ENCODE data around the gene GRID1.

Gene GRID1

DNA sequence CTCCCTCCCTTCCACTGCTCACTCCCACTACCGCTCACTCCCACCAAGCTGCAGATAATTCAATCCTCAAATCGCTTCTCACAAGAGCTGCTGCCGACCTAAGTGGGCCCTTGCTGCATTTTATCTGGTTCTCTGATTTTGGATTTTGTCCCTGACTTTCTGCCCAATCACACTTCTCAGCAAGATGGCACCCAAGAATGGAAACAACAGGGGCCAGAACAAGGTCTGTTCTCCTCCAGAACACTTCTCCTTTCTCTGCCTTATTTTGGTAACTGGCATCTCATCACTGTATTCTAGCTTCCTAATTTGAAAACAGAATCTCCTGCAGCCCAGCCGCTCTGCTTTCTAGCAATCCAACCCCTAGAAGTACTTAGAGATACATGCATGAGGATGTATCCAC lies 172.8 kb downstream of the GRID1 start:
- no peaks in the 10 kb centered on the region for H3K9me3 ChIP-seq (ENCODE audit: insufficient read depth, low read length)

DNA sequence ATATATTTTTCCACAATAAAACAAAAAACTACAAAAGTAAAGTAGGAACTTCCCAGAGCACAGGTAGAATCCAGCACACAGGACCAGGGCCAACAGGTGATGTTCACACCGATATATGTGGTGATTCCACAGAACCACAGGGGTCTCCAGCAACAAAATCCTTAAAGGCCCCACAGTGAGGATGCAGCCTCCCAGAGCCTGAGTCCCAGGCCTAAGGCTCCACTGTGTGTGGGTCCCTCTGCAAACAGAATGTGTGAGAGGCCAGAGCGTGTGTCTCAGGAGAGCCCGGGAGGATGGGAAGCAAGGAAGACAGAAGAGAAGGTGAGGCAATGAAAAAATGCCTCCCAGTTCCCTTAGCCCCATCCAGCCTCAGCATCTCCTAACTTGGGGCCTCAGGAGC lies 173.9 kb downstream of the GRID1 start:
- Histone ChIP-seq H3K9ac (ENCODE audit: insufficient read length, low read depth) (no peak overlapping the region), H3K9me3 (ENCODE audit: insufficient read depth, low read length) (no peaks in the 10 kb centered on the region), H3K4me1 (ENCODE audit: insufficient read depth, insufficient read length) (no peaks in the 10 kb centered on the region), H3K36me3 (ENCODE audit: insufficient read depth, insufficient read length, low read length) (no peaks in the 10 kb centered on the region), H3K27me3 (ENCODE audit: insufficient read depth, insufficient read length) (no peaks in the 10 kb centered on the region), H3K4me3 (ENCODE audit: insufficient read length, low read depth) (no peak overlapping the region)
- no peak for TF ChIP-seq SUZ12 (IDR thresholded peaks at IDR 0.05; ENCODE audit: extremely low read depth, insufficient read depth, insufficient read length)
- TF ChIP-seq YY1 (IDR thresholded peaks at IDR 0.05; ENCODE audit: insufficient read depth, insufficient read length), result no peak
- TF ChIP-seq ZNF274 (IDR thresholded peaks at IDR 0.05; ENCODE audit: low read depth, low read length), result no peak
- DNase-seq (ENCODE audit: low read depth, low spot score), result no peak

More for the DNA sequence above, 172.8 kb downstream of the GRID1 start:
- no peak for DNase-seq (ENCODE audit: low read depth, low spot score)
- no peak overlapping the region for H3K9ac ChIP-seq (ENCODE audit: insufficient read length, low read depth)
- no peaks in the 10 kb centered on the region for H3K27me3 ChIP-seq (ENCODE audit: insufficient read depth, insufficient read length)
- no peak overlapping the region for H3K4me3 ChIP-seq (ENCODE audit: insufficient read length, low read depth)
- no peak for TF ChIP-seq ZNF274 (IDR thresholded peaks at IDR 0.05; ENCODE audit: low read depth, low read length)
- TF ChIP-seq YY1 (IDR thresholded peaks at IDR 0.05; ENCODE audit: insufficient read depth, insufficient read length), result no peak
- TF ChIP-seq SUZ12 (IDR thresholded peaks at IDR 0.05; ENCODE audit: extremely low read depth, insufficient read depth, insufficient read length), result no peak
- H3K4me1 ChIP-seq (ENCODE audit: insufficient read depth, insufficient read length), result no peaks in the 10 kb centered on the region
- H3K36me3 ChIP-seq (ENCODE audit: insufficient read depth, insufficient read length, low read length), result no peaks in the 10 kb centered on the region

DNA sequence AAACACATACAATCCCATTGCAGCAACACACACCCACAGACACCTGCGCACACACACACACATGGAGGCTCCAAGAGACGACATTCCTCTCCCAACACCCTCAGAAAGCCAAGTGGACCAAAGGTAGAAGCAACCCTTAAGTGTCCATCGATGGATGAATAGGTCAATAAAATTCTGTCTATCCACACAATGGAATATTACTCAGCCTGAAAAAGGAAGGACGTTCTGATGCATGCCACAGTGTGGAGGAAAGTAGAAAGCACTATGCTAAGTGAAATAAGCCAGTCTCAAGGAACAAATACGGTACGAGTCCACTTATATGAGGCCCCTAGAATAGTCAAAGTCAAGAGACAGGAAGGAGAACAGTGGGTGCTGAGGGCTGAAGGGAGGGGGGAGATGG lies 174.4 kb downstream of the GRID1 start:
- Histone ChIP-seq H3K36me3 (ENCODE audit: insufficient read depth, insufficient read length, low read length) (no peaks in the 10 kb centered on the region), H3K9ac (ENCODE audit: insufficient read length, low read depth) (no peak overlapping the region), H3K4me3 (ENCODE audit: insufficient read length, low read depth) (no peak overlapping the region), H3K9me3 (ENCODE audit: insufficient read depth, low read length) (no peaks in the 10 kb centered on the region), H3K27me3 (ENCODE audit: insufficient read depth, insufficient read length) (no peaks in the 10 kb centered on the region), H3K4me1 (ENCODE audit: insufficient read depth, insufficient read length) (no peaks in the 10 kb centered on the region)
- DNase-seq (ENCODE audit: low read depth, low spot score), result no peak
- TF ChIP-seq YY1 (IDR thresholded peaks at IDR 0.05; ENCODE audit: insufficient read depth, insufficient read length) (no peak), SUZ12 (IDR thresholded peaks at IDR 0.05; ENCODE audit: extremely low read depth, insufficient read depth, insufficient read length) (no peak), ZNF274 (IDR thresholded peaks at IDR 0.05; ENCODE audit: low read depth, low read length) (no peak)

DNA sequence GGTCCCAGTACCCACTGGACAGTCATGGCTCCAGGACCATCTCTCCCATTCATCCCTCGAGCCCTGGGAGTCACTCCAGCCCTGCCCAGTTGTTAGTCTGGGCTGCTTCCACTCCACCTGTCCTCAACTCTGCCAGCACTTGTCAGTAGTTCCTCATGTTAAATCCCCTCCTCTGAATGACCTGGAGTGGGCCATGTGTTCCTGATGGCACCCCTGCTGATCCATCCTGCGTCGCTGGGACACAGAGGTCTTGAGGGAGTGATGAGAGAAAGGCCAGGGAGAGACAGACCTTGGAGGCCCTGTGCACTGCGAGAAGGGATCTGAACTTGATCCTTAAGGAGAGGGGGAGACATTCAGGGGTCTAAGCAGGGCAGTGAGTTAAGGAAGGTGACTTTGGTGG lies 174.9 kb downstream of the GRID1 start:
- Histone ChIP-seq H3K27me3 (ENCODE audit: insufficient read depth, insufficient read length) (no peaks in the 10 kb centered on the region), H3K9ac (ENCODE audit: insufficient read length, low read depth) (no peak overlapping the region), H3K9me3 (ENCODE audit: insufficient read depth, low read length) (no peaks in the 10 kb centered on the region), H3K4me3 (ENCODE audit: insufficient read length, low read depth) (no peak overlapping the region), H3K36me3 (ENCODE audit: insufficient read depth, insufficient read length, low read length) (no peaks in the 10 kb centered on the region), H3K4me1 (ENCODE audit: insufficient read depth, insufficient read length) (no peaks in the 10 kb centered on the region)
- no peak for TF ChIP-seq YY1 (IDR thresholded peaks at IDR 0.05; ENCODE audit: insufficient read depth, insufficient read length)
- DNase-seq (ENCODE audit: low read depth, low spot score), result no peak

DNA sequence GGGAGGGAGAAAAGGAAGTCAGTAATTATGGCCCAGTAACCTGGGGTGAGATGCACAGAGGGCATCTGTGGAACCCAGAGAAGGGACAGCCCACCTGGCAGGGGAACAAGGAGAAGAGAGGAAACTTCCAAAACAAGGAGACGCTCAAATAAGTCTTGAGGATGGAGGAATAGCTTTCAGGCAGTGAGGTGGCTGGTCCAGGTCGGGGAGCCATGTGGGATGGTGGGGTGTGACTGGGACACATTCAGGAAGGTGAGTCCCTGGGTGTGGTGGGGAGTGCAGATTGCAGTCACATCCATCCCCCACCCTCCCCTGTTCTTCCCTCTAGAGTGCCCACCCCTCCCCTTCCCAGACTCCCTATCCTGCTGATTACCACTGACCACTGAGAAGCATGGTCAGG lies 175.4 kb downstream of the GRID1 start:
- Histone ChIP-seq H3K4me3 (ENCODE audit: insufficient read length, low read depth) (no peak overlapping the region), H3K9ac (ENCODE audit: insufficient read length, low read depth) (no peak overlapping the region), H3K36me3 (ENCODE audit: insufficient read depth, insufficient read length, low read length) (no peaks in the 10 kb centered on the region), H3K27me3 (ENCODE audit: insufficient read depth, insufficient read length) (no peaks in the 10 kb centered on the region), H3K4me1 (ENCODE audit: insufficient read depth, insufficient read length) (no peaks in the 10 kb centered on the region), H3K9me3 (ENCODE audit: insufficient read depth, low read length) (no peaks in the 10 kb centered on the region)
- DNase-seq (ENCODE audit: low read depth, low spot score), result no peak
- TF ChIP-seq YY1 (IDR thresholded peaks at IDR 0.05; ENCODE audit: insufficient read depth, insufficient read length), result no peak
- TF ChIP-seq SUZ12 (IDR thresholded peaks at IDR 0.05; ENCODE audit: extremely low read depth, insufficient read depth, insufficient read length), result no peak
- no peak for TF ChIP-seq ZNF274 (IDR thresholded peaks at IDR 0.05; ENCODE audit: low read depth, low read length)

DNA sequence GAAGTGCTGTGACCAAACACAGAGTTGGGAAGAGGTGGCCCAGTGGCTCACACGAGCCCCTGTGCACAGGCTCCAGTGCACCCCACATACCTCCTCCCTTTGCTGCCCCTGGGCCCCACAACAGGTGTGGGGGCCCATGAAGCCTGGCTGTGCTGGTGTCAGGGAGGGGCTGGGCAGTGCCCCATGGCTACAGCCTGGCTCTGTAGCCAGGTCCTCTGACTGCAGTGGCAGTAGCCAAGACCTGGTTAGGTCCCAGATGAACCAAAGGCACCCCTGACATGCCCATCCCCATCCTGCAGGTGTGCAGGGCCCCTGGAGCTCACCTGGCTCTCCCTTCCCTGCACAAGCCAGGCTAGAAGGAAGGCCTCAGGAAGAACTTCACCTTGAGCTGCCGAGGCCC lies 176.3 kb downstream of the GRID1 start:
- Histone ChIP-seq H3K4me3 (ENCODE audit: insufficient read length, low read depth) (no peak overlapping the region), H3K27me3 (ENCODE audit: insufficient read depth, insufficient read length) (no peaks in the 10 kb centered on the region), H3K4me1 (ENCODE audit: insufficient read depth, insufficient read length) (no peaks in the 10 kb centered on the region), H3K36me3 (ENCODE audit: insufficient read depth, insufficient read length, low read length) (no peaks in the 10 kb centered on the region), H3K9ac (ENCODE audit: insufficient read length, low read depth) (no peak overlapping the region), H3K9me3 (ENCODE audit: insufficient read depth, low read length) (no peaks in the 10 kb centered on the region)
- TF ChIP-seq YY1 (IDR thresholded peaks at IDR 0.05; ENCODE audit: insufficient read depth, insufficient read length) (no peak), ZNF274 (IDR thresholded peaks at IDR 0.05; ENCODE audit: low read depth, low read length) (no peak)
- no peak for DNase-seq (ENCODE audit: low read depth, low spot score)

DNA sequence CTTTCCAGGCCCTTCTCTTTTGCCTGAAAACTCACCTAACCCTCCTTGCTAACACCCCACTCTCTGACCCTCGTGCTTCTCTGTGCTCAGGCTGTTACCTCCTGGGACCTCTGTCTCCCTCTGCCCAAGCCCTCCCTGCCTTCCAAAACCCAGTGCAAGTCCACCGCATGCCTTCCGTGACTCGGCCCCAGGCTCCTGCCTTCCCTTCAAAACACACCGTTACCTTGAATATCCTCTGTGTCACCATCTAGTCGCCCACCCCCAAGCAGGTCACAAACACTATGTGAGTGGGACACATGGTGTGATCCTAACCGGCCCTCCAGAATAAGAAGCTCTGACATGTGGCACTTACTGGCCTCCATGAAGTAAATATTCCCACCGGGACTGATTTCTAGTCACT lies 176.7 kb downstream of the GRID1 start:
- no peak overlapping the region for H3K4me3 ChIP-seq (ENCODE audit: insufficient read length, low read depth)
- no peaks in the 10 kb centered on the region for H3K27me3 ChIP-seq (ENCODE audit: insufficient read depth, insufficient read length)
- no peaks in the 10 kb centered on the region for H3K36me3 ChIP-seq (ENCODE audit: insufficient read depth, insufficient read length, low read length)
- TF ChIP-seq ZNF274 (IDR thresholded peaks at IDR 0.05; ENCODE audit: low read depth, low read length), result no peak
- no peak for TF ChIP-seq YY1 (IDR thresholded peaks at IDR 0.05; ENCODE audit: insufficient read depth, insufficient read length)
- no peak for TF ChIP-seq SUZ12 (IDR thresholded peaks at IDR 0.05; ENCODE audit: extremely low read depth, insufficient read depth, insufficient read length)
- no peaks in the 10 kb centered on the region for H3K4me1 ChIP-seq (ENCODE audit: insufficient read depth, insufficient read length)
- no peak overlapping the region for H3K9ac ChIP-seq (ENCODE audit: insufficient read length, low read depth)
- no peak for DNase-seq (ENCODE audit: low read depth, low spot score)
- no peaks in the 10 kb centered on the region for H3K9me3 ChIP-seq (ENCODE audit: insufficient read depth, low read length)
